GM21717 (cell line): Measurements from ENCODE around the gene FIP1L1.
"Not testable (repeated sequence)": the region's sequence is repeated elsewhere in the genome, so short reads cannot be mapped to it uniquely, and the experiment has no call there.

ENCODE experiments used
- ATAC-seq: cut with Tn5 transposase; IDR thresholded peaks from one replicate; pipeline ENCODE4 v1.9.1; 2021; ENCODE audit warnings: mild to moderate bottlenecking, moderate library complexity; ENCODE audit not compliant: unreplicated experiment

Gene FIP1L1

DNA sequence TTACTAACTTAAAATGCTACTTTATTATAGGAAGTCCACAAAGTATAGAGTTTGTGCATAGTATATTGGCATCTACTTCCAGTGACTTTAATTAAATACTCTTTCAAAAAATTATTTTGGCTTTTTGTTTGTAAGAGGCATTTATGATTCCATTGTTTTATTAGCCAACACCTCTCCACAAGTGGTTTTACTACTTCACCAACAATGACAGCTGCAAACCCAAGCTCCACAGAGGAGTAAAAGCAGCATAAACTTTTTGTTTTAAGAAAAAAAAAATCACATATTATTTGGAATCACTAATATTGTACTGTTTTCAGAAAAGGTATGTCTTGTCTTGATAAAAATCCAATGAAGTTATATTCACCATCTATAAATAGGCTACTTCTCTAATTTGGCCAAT lies 88.5 kb downstream of the FIP1L1 start:
- no peak for ATAC-seq

GRCh38 chr4:53466576-53466975 lies 89.1 kb downstream of the FIP1L1 start:
- not testable (repeated sequence) for ATAC-seq

GRCh38 chr4:53476232-53477037 lies 99.0 kb downstream of the FIP1L1 start:
- ATAC-seq: no peak

- ATAC-seq: no peak
Observed at GRCh38 chr4:53477038-53477565, 99.7 kb downstream of the FIP1L1 start.

DNA sequence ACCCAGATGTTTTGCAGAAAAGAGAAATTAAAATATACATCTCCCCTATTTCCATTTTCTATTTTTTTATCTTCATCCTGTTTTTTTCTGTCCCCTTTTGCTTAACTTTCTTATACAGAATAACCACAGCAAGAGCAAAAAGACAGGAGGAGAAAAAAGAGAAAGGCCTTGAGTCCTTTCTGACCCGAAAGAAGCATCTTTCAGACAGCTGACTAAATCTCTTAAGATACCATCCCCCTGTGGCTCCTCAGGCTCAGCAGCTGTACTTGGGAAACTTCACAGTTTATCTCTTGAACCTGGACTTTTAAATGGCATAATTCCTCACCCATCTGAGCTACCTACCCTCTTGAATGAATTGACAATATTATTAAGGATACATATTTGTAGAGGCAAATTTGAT lies 100.2 kb downstream of the FIP1L1 start:
- ATAC-seq: no peak

GRCh38 chr4:53478671-53479456 lies 101.4 kb downstream of the FIP1L1 start:
- ATAC-seq: no peak

- ATAC-seq: no peak
Observed at GRCh38 chr4:53479736-53480525, 102.5 kb downstream of the FIP1L1 start.

- ATAC-seq: no peak
Observed at GRCh38 chr4:53480909-53481308, 103.5 kb downstream of the FIP1L1 start.

- ATAC-seq: no peak
Observed at GRCh38 chr4:53481586-53481985, 104.1 kb downstream of the FIP1L1 start.

DNA sequence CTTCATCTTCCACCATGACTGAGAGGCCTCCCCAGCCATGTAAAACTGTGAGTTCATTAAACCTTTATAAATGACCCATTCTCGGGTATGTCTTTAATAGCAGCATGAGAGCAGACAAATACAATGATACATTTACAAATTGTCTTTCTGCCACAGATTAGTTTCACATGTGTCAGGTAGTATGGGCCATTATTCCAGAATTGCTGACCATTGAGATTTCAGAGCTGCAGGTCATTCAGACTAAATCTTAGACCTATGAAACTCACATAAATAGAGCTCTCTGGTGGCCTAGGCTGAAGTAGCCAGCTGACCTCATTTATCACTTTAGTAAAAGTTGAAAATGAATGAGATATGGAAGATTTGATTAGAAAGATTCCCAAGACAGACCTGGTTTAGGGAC lies 105.8 kb downstream of the FIP1L1 start:
- no peak for ATAC-seq

DNA sequence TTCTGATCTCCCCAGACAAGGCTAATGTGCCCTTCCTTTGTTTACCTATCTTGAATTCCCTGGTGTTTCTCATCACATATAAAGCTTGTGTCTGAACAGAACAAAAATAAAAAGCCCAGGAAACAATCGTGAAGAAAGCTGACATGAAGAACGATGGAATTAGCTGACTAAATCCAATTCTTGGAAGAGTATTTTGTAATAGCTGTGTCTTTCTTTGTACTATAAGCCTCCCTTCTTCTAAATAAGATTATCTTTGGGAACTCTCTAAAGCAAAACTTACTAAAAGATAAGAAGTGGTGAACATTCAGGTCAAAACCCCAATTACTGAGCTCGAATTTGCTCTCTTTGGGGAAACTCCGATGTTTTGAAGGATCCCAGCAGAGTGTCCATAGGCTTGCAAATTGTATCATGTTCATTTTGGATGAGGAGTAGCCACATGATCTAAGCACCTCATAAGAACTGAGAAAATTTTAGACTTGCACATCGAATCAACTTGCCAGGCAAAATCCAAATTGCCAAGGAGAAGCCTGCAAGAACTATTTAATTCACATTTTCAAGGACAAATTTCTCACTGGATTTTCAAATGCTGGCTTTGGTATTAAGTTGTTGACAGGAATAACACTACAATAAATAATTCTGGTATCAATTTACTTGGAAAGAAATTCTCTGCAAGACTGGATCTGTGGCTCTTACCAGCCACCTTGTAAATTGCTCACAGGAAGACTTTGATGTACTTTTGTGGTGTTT lies 107.6 kb downstream of the FIP1L1 start:
- ATAC-seq: no peak

DNA sequence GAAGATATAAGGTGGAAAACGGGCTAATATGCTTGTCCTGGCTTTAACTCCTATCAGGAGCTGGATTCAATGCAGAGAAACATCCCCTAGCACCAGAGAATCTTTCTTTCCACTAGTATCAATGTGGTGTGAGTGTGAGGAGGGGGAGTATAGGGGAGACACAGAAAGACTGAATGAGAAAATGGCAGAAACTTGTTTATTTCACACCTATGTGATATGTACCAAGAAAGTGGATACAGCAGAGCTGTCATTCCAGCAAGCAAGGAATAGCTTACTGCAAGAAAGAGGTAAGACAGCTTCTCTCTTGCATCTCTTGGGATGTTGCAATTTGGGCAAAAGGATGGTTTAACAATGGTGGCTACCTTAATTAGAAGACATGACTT lies 108.2 kb downstream of the FIP1L1 start:
- ATAC-seq: no peak

GRCh38 chr4:53487766-53488165 lies 110.3 kb downstream of the FIP1L1 start:
- ATAC-seq: no peak

- ATAC-seq: no peak
Observed at GRCh38 chr4:53489279-53489889, 111.9 kb downstream of the FIP1L1 start.

DNA sequence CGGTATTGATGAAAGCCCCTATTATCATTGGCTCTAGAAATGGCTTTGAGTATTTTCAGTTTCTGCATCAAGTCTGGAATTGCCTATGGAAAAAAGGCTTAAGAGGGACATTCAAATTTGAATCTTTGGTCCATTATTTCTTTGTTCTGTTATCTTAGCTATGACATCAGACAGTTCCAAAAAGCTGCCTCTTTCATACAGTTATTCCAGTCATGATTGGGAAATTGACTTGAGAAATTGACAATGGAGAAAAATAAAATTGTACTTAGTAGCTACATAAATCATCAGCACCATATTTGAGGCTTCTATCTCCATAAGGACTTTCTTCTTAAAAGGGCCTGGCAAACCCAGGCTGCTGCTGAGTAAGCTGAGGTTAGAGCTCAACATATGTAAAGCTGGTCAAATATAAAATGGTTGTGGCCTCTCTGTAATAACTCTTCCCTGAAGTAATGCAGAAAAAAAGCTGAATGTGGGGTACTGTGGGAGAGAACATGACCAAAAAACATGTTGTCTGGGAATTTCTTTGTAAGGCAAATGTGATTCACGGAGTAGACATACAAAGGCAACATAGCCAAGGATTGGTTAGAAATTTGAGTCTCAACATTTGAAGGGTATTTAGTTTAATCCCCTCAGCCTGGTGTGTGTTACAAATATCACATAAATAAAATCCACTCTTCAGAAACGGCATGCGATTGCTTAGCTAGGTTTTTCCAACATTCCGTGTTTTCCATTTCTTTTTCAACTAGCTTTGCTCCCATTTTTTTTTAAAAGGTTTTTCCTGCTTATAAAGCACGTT lies 112.9 kb downstream of the FIP1L1 start:
- ATAC-seq: no peak

DNA sequence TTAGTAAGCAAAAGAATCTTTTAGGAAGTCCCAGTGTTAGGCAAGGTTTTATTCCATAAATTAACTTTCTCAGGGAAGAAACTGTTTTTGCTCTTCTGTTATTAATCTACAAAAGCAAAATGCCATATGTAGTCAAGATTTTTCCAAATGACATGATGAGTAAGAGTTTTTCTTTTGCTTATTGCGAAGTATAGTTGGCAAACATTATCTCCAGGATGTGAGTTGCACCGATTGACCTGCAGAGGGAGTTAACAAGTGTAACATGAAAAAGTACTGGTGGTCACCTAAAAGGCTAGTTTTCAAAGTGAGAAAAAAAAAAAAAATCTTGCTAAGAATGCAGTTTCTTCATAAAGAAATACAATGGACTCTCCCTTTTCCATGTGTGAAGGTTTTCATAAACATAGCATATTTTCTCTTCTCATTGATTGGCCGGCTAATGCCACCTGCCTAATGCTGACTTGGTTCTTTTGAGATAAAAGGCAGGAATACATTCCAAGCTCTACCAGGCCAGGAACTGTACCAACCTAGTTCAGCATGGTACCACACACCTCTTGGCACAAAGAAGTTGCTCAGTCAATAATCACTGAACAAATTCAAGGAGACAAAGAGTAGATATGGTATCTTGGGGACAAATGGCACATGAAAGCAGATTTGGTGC lies 113.7 kb downstream of the FIP1L1 start:
- no peak for ATAC-seq

DNA sequence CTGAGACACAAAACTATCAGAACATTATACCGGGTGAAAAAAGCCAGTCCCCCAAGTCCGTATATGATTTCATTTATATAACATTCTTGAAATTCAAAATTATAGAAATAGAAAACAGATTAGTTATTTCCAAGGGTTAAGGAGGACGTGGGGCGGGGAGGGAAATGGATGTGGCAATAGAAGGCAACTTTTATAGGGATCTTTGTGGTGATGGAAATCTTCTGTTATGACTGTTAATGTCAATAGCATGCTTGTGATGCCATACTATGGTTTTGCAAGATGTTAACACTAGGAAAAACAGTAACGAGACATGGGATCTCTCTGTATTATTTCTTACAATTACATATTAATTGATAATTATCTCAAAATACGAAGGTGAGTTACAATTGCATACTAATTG lies 117.4 kb downstream of the FIP1L1 start:
- no peak for ATAC-seq

GRCh38 chr4:53497487-53498244 lies 120.2 kb downstream of the FIP1L1 start:
- ATAC-seq: no peak
